Body of pancreas (tissue), 4 donors: ENCODE measurements around the gene KLHDC4.

Experiments
- CTCF ChIP-seq, 7 experiments: fragments of 450-650 bp in 4 of 7; fragments of 200-600 bp in 3 of 7; sonication (generic) in 3 of 7; IDR thresholded peaks; one replicate each; pipeline ENCODE4 v1.5.1; 2016 to 2019; ENCODE audit warnings: antibody characterized with exemption in 7 of 7
- POLR2A ChIP-seq, 3 donors: fragments of 450-650 bp; IDR thresholded peaks; one replicate each; pipeline ENCODE4 v1.6.1; 2016; ENCODE audit warnings: antibody characterized with exemption in 3 of 3, mild to moderate bottlenecking in 2 of 3

- TF ChIP-seq CTCF (IDR thresholded peaks at IDR 0.05) (no peak), POLR2A (IDR thresholded peaks at IDR 0.05) (no peak)
Measured at GRCh38 chr16:87740441-87740840, 25.3 kb downstream of the KLHDC4 start.
